NOMO-1 treated with dmso at 0.1 percent for 144 hours (cell line): ENCODE measurements around the gene CYP1A2.
"Not testable (repeated sequence)": the region's sequence is repeated elsewhere in the genome, so short reads cannot be mapped to it uniquely, and the experiment has no call there.

Experiments used
- DNase-seq: peaks from one replicate; lab custom pipeline; 2025; ENCODE audit not compliant: unreplicated experiment; lab: John Stamatoyannopoulos, UW

Gene CYP1A2

GRCh38 chr15:74738239-74738638 lies 10.4 kb upstream of the CYP1A2 start:
- DNase-seq: not testable (repeated sequence)

GRCh38 chr15:74742422-74742821 lies 6.2 kb upstream of the CYP1A2 start:
- no peak for DNase-seq

- no peak for DNase-seq
These were observed 2.3 kb upstream of the CYP1A2 start for GRCh38 chr15:74746389-74746788.

- DNase-seq: no peak
These were observed 1.2 kb downstream of the CYP1A2 start for GRCh38 chr15:74749832-74750231.

- no peak for DNase-seq
These were observed 2.1 kb downstream of the CYP1A2 start for GRCh38 chr15:74750751-74751150.

GRCh38 chr15:74752011-74752410 lies 3.4 kb downstream of the CYP1A2 start:
- no peak for DNase-seq

GRCh38 chr15:74752531-74752930 lies 3.9 kb downstream of the CYP1A2 start:
- no peak for DNase-seq

GRCh38 chr15:74754593-74755215 lies 6.1 kb downstream of the CYP1A2 start:
- no peak for DNase-seq

- no peak for DNase-seq
These were observed 10.1 kb downstream of the CYP1A2 start for GRCh38 chr15:74758736-74759135.

GRCh38 chr15:74762791-74763150 lies 14.1 kb downstream of the CYP1A2 start:
- DNase-seq: no peak

GRCh38 chr15:74763416-74763815 lies 14.8 kb downstream of the CYP1A2 start:
- DNase-seq: no peak

- no peak for DNase-seq
These were observed 18.8 kb downstream of the CYP1A2 start for GRCh38 chr15:74767167-74768098.

- no peak for DNase-seq
These were observed 19.6 kb downstream of the CYP1A2 start for GRCh38 chr15:74768099-74768770.

GRCh38 chr15:74768771-74769342 lies 20.2 kb downstream of the CYP1A2 start:
- no peak for DNase-seq

- DNase-seq: no peak
These were observed 20.9 kb downstream of the CYP1A2 start for GRCh38 chr15:74769463-74770025.

- DNase-seq: no peak
These were observed 21.7 kb downstream of the CYP1A2 start for GRCh38 chr15:74770211-74770903.

- no peak for DNase-seq
These were observed 24.7 kb downstream of the CYP1A2 start for GRCh38 chr15:74773329-74773728.

GRCh38 chr15:74773731-74774252 lies 25.1 kb downstream of the CYP1A2 start:
- DNase-seq: no peak

- no peak for DNase-seq
These were observed 26.5 kb downstream of the CYP1A2 start for GRCh38 chr15:74775132-74775562.

- DNase-seq: no peak
These were observed 27.2 kb downstream of the CYP1A2 start for GRCh38 chr15:74775894-74776293.
